ENCODE measurements around the gene LSAMP. TPM values are rescaled to one million over a fixed set of nuclear protein-coding genes. Genes with fewer than 3 reads are reported as not detected.
"Not testable (repeated sequence)": the region's sequence is repeated elsewhere in the genome, so short reads cannot be mapped to it uniquely, and the experiment has no call there.

LSAMP gene
- total RNA-seq, 3 donors from 2014 or later: 0.78 to 39.8 (median 1.9) TPM

DNA sequence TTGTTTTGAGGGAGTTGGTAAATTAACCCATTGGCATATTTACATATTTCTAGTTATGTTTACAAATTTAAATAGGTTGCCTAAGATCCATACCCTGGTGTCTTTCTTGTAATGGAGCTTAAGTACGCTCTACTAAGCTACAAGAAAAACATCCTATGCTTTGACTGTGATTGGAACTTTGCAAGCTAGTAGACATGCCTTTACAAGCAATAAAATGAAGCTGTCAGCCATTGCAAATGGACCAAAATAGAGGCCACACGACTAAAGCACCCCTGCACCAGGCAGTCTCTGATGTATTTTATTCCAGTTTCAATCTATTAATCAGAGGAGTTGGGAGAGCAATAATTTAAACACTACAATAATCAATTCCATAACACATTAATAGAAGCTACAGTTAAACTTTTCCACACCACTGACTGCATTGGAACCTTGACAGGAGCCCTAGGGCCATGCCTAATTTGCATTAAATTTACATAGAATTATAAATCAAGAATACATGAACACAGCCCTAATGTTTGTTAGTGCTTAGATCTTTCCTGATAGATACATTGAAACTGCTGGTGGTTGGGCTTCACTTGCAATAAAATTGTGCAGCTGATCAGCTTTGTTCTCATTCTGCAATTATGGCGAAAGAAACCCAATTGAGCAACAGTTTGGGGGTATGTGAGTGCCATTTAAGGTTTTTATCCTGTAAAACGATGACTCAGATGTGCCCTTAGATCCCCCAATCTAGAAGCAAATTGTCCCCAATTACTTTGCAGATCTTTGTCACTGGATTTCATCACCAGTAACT, 360.1 kb downstream of the LSAMP start:
- intact Hi-C loops (cut with DNase I, micrococcal nuclease): no loop called here
- TF ChIP-seq, protein P1, sequence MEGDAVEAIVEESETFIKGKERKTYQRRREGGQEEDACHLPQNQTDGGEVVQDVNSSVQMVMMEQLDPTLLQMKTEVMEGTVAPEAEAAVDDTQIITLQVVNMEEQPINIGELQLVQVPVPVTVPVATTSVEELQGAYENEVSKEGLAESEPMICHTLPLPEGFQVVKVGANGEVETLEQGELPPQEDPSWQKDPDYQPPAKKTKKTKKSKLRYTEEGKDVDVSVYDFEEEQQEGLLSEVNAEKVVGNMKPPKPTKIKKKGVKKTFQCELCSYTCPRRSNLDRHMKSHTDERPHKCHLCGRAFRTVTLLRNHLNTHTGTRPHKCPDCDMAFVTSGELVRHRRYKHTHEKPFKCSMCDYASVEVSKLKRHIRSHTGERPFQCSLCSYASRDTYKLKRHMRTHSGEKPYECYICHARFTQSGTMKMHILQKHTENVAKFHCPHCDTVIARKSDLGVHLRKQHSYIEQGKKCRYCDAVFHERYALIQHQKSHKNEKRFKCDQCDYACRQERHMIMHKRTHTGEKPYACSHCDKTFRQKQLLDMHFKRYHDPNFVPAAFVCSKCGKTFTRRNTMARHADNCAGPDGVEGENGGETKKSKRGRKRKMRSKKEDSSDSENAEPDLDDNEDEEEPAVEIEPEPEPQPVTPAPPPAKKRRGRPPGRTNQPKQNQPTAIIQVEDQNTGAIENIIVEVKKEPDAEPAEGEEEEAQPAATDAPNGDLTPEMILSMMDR (IDR thresholded peaks at IDR 0.05): no peak
- no peaks in the 10 kb centered on the region for H3K4me1 ChIP-seq (ENCODE audit: low read depth)
- ATAC-seq (no peak), DNase-seq (no peak)
- no peak overlapping the region for H3K4me3 ChIP-seq
- H3K36me3 ChIP-seq (ENCODE audit: low read depth): no peaks in the 10 kb centered on the region
- H3K9me3 ChIP-seq: no peaks in the 10 kb centered on the region

DNA sequence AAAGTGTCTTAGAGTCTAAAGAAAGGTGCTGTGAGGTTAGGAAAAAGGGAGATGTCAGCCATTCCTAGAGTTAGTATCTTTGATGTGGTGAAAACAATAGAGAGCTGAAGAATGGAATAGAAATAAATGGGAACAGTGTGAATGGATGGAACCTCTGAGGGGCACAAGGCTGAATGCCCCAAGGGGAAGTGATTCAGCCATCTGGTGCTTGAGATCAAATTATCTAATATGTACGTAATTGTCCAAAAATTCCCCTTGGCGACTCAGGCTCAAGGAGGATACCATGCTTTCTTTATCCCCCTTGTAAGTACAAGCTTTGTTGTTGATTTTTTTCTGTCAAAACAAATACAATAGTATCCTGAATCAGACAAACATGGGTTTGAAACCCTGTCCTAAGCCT, 361.6 kb downstream of the LSAMP start:
- Histone ChIP-seq H3K9me3 (no peaks in the 10 kb centered on the region), H3K36me3 (ENCODE audit: low read depth) (no peaks in the 10 kb centered on the region), H3K4me3 (no peak overlapping the region), H3K4me1 (ENCODE audit: low read depth) (no peaks in the 10 kb centered on the region)
- no peak for DNase-seq
- TF ChIP-seq, protein P1 (IDR thresholded peaks at IDR 0.05): no peak
- intact Hi-C loops (cut with DNase I, micrococcal nuclease): no loop called here
- ATAC-seq: no peak

DNA sequence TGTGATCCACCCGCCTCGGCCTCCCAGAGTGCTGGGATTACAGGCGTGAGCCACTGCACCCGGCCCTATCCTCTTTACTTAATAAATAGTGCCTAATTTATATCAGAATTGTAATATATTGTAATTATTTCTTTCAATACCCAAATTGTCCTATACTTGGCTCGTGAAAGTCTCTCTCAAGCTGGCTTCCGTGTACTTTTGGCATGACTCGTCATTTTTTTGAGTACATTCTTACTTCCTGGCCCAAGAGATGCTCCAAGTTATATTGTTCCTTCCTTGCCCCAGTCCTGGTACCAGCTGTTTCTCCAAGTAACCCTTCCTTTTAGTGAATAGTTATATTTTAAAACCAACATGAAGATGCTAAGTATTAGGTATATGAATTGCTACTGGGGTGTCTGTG, 366.7 kb downstream of the LSAMP start:
- H3K4me1 ChIP-seq (ENCODE audit: low read depth): no peaks in the 10 kb centered on the region
- ATAC-seq: no peak
- no peaks in the 10 kb centered on the region for H3K36me3 ChIP-seq (ENCODE audit: low read depth)
- TF ChIP-seq, protein P1 (IDR thresholded peaks at IDR 0.05): no peak
- intact Hi-C loops (cut with DNase I, micrococcal nuclease): no loop called here
- DNase-seq: no peak
- H3K9me3 ChIP-seq: no peaks in the 10 kb centered on the region
- no peak overlapping the region for H3K4me3 ChIP-seq

DNA sequence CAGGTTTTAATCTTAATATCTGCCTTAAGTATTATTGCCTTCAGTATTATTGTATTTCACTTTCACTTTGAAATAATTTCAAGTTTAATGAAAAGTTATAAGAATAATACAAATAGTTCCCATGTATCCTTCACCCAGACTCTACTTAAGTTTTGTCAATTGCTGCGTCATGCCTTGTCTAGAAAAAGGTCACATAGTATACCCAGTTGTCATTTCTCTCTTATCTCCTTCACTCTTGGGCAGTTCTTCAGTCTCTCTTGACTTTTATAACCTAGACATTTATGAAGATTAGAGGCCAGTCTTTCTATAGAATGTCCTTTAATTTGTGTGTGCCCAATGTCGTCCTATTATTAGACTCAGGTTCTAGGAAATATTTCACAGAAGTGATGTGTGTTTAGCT, 367.7 kb downstream of the LSAMP start:
- no peak overlapping the region for H3K4me3 ChIP-seq
- intact Hi-C loops (cut with DNase I, micrococcal nuclease): no loop called here
- no peak for DNase-seq
- ATAC-seq: no peak
- no peaks in the 10 kb centered on the region for H3K9me3 ChIP-seq
- TF ChIP-seq, protein P1 (IDR thresholded peaks at IDR 0.05): no peak
- H3K36me3 ChIP-seq (ENCODE audit: low read depth): no peaks in the 10 kb centered on the region
- H3K4me1 ChIP-seq (ENCODE audit: low read depth): no peaks in the 10 kb centered on the region

DNA sequence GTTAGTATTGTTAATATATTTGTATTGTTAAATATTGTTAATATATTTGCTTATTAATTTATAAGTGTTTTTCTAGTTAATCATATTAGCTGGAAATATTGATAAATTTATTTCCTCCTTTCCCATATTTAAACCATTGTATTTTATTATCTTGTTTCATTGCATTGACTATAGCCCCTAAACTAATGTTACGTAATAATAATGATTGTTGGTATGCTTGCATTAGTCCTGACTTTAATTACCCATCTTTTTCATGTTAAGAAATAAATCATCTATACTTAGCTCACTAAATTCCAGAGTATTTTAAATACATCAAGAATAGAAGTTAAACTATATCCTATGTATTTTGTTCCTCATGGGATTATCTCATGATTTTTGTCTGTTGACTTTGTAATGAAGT, 368.2 kb downstream of the LSAMP start:
- Histone ChIP-seq H3K4me3 (no peak overlapping the region), H3K4me1 (ENCODE audit: low read depth) (no peaks in the 10 kb centered on the region), H3K9me3 (no peaks in the 10 kb centered on the region), H3K36me3 (ENCODE audit: low read depth) (no peaks in the 10 kb centered on the region)
- intact Hi-C loops (cut with DNase I, micrococcal nuclease): no loop called here
- ATAC-seq: no peak
- TF ChIP-seq, protein P1 (IDR thresholded peaks at IDR 0.05): no peak
- no peak for DNase-seq

DNA sequence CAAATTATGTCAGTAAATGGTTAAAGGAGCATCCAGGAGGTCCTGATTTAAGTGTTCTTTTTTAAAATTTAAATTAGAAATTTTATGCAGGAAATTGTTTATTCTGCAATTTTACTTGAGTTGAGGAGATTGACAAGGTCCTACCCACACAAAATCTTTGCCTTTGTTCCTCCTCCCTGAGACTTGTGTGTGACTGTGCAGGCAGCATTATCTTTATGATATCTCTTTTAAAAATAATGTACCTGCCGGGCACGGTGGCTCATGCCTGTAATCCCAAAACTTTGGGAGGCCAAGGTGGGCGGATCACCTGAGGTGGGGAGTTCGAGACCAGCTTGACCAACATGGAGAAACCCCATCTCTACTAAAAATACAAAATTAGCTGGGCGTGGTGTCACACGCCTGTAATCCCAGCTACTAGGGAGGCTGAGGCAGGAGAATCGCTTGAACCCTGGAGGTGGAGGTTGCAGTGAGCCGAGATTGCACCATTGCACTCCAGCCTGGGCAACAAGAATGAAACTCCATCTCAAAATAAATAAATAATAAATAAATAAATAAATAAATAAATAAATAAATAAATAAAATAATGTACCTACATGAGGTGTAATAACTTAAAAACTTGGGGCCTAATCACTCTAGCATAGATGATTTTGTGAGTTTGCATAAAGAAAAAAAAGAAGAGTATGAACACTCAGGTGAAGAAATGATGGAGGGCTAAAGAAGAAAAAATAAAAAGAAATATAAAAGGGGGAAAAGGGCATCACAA, 374.6 kb downstream of the LSAMP start:
- H3K4me1 ChIP-seq (ENCODE audit: low read depth); H3K36me3 ChIP-seq (ENCODE audit: low read depth); ATAC-seq; intact Hi-C loops (cut with DNase I, micrococcal nuclease); H3K4me3 ChIP-seq; H3K9me3 ChIP-seq; DNase-seq: not testable (repeated sequence)
